IPS-18a (cell line): Measurements from ENCODE around the gene ZNF641.
"Not testable (repeated sequence)": the region's sequence is repeated elsewhere in the genome, so short reads cannot be mapped to it uniquely, and the experiment has no call there.

Source experiments
- H3K27ac ChIP-seq: one replicate; pipeline ENCODE4 v1.5.1; 2013; ENCODE audit warnings: low read length
- H3K27me3 ChIP-seq: one replicate; pipeline ENCODE4 v1.6.1; 2013; ENCODE audit warnings: mild to moderate bottlenecking, low read length; ENCODE audit not compliant: control insufficient read depth, insufficient read depth
- H3K36me3 ChIP-seq: one replicate; pipeline ENCODE4 v1.6.1; 2013; ENCODE audit warnings: low read depth, low read length; ENCODE audit not compliant: control insufficient read depth
- H3K4me1 ChIP-seq: one replicate; pipeline ENCODE4 v1.6.1; 2013; ENCODE audit warnings: low read depth, low read length; ENCODE audit not compliant: control insufficient read depth
- H3K4me3 ChIP-seq: one replicate; pipeline ENCODE4 v1.5.1; 2013; ENCODE audit warnings: low read length
- H3K9ac ChIP-seq: one replicate; pipeline ENCODE4 v1.6.1; 2013; ENCODE audit warnings: mild to moderate bottlenecking, low read length, moderate library complexity
- H3K9me3 ChIP-seq: one replicate; pipeline ENCODE4 v1.6.1; 2013; ENCODE audit warnings: low read depth, low read length; ENCODE audit not compliant: control insufficient read depth

Gene ZNF641

GRCh38 chr12:48333680-48334079, 17.0 kb downstream of the ZNF641 start:
- not testable (repeated sequence) for H3K4me1 ChIP-seq, H3K27me3 ChIP-seq, H3K9me3 ChIP-seq, H3K36me3 ChIP-seq, H3K4me3 ChIP-seq, H3K27ac ChIP-seq, H3K9ac ChIP-seq

GRCh38 chr12:48331399-48331798, 19.3 kb downstream of the ZNF641 start:
- no peaks in the 10 kb centered on the region for H3K27me3 ChIP-seq
- H3K4me1 ChIP-seq: no peaks in the 10 kb centered on the region
- H3K9ac ChIP-seq: no peak overlapping the region
- H3K27ac ChIP-seq: no peak overlapping the region
- no peak overlapping the region for H3K4me3 ChIP-seq
- H3K36me3 ChIP-seq: no peaks in the 10 kb centered on the region
- H3K9me3 ChIP-seq: peaks cover 3% of the 10 kb centered on the region

- H3K4me3 ChIP-seq: no peak overlapping the region
- no peak overlapping the region for H3K9ac ChIP-seq
- peaks cover 7% of the 10 kb centered on the region for H3K9me3 ChIP-seq
- no peaks in the 10 kb centered on the region for H3K27me3 ChIP-seq
- no peak overlapping the region for H3K27ac ChIP-seq
- no peaks in the 10 kb centered on the region for H3K4me1 ChIP-seq
- no peaks in the 10 kb centered on the region for H3K36me3 ChIP-seq
Measured at GRCh38 chr12:48329199-48329939, 21.4 kb downstream of the ZNF641 start.

- Histone ChIP-seq H3K9ac (no peak overlapping the region), H3K27ac (no peak overlapping the region), H3K4me3 (no peak overlapping the region), H3K27me3 (no peaks in the 10 kb centered on the region), H3K36me3 (no peaks in the 10 kb centered on the region), H3K4me1 (no peaks in the 10 kb centered on the region), H3K9me3 (no peaks in the 10 kb centered on the region)
Measured at GRCh38 chr12:48316491-48316890, 34.2 kb downstream of the ZNF641 start.

GRCh38 chr12:48311313-48311712, 39.4 kb downstream of the ZNF641 start:
- H3K27ac ChIP-seq: no peak overlapping the region
- no peaks in the 10 kb centered on the region for H3K36me3 ChIP-seq
- no peaks in the 10 kb centered on the region for H3K27me3 ChIP-seq
- H3K4me3 ChIP-seq: no peak overlapping the region
- no peaks in the 10 kb centered on the region for H3K9me3 ChIP-seq
- H3K4me1 ChIP-seq: no peaks in the 10 kb centered on the region
- no peak overlapping the region for H3K9ac ChIP-seq

GRCh38 chr12:48307269-48307668, 43.5 kb downstream of the ZNF641 start:
- H3K4me1 ChIP-seq: no peaks in the 10 kb centered on the region
- no peaks in the 10 kb centered on the region for H3K9me3 ChIP-seq
- H3K9ac ChIP-seq: no peak overlapping the region
- H3K27me3 ChIP-seq: no peaks in the 10 kb centered on the region
- H3K27ac ChIP-seq: no peak overlapping the region
- no peaks in the 10 kb centered on the region for H3K36me3 ChIP-seq
- H3K4me3 ChIP-seq: no peak overlapping the region

- Histone ChIP-seq H3K27ac (no peak overlapping the region), H3K27me3 (no peaks in the 10 kb centered on the region), H3K4me3 (no peak overlapping the region), H3K36me3 (no peaks in the 10 kb centered on the region), H3K4me1 (no peaks in the 10 kb centered on the region), H3K9me3 (no peaks in the 10 kb centered on the region), H3K9ac (no peak overlapping the region)
Measured at GRCh38 chr12:48305190-48305589, 45.5 kb downstream of the ZNF641 start.

GRCh38 chr12:48302161-48302911, 48.4 kb downstream of the ZNF641 start:
- Histone ChIP-seq H3K9ac (no peak overlapping the region), H3K4me1 (no peaks in the 10 kb centered on the region), H3K9me3 (no peaks in the 10 kb centered on the region), H3K27me3 (no peaks in the 10 kb centered on the region), H3K27ac (no peak overlapping the region), H3K36me3 (no peaks in the 10 kb centered on the region), H3K4me3 (no peak overlapping the region)

GRCh38 chr12:48300774-48301173, 49.9 kb downstream of the ZNF641 start:
- H3K27ac ChIP-seq: no peak overlapping the region
- no peaks in the 10 kb centered on the region for H3K36me3 ChIP-seq
- H3K9ac ChIP-seq: no peak overlapping the region
- no peaks in the 10 kb centered on the region for H3K27me3 ChIP-seq
- peaks cover 4% of the 10 kb centered on the region for H3K4me1 ChIP-seq
- no peaks in the 10 kb centered on the region for H3K9me3 ChIP-seq
- H3K4me3 ChIP-seq: no peak overlapping the region

- Histone ChIP-seq H3K27me3 (no peaks in the 10 kb centered on the region), H3K4me3 (peak overlapping the region; percentile 77), H3K27ac (no peak overlapping the region), H3K36me3 (no peaks in the 10 kb centered on the region), H3K9ac (peak overlapping the region; percentile 51), H3K9me3 (no peaks in the 10 kb centered on the region), H3K4me1 (peaks cover 4% of the 10 kb centered on the region)
Measured at GRCh38 chr12:48296586-48297282, 54.0 kb downstream of the ZNF641 start.

GRCh38 chr12:48292040-48292439, 58.7 kb downstream of the ZNF641 start:
- H3K4me3 ChIP-seq: no peak overlapping the region
- peaks cover 4% of the 10 kb centered on the region for H3K4me1 ChIP-seq
- no peaks in the 10 kb centered on the region for H3K36me3 ChIP-seq
- H3K9me3 ChIP-seq: no peaks in the 10 kb centered on the region
- no peaks in the 10 kb centered on the region for H3K27me3 ChIP-seq
- H3K9ac ChIP-seq: no peak overlapping the region
- no peak overlapping the region for H3K27ac ChIP-seq
